ENCODE data around the gene ANKRD16.

Gene ANKRD16

DNA sequence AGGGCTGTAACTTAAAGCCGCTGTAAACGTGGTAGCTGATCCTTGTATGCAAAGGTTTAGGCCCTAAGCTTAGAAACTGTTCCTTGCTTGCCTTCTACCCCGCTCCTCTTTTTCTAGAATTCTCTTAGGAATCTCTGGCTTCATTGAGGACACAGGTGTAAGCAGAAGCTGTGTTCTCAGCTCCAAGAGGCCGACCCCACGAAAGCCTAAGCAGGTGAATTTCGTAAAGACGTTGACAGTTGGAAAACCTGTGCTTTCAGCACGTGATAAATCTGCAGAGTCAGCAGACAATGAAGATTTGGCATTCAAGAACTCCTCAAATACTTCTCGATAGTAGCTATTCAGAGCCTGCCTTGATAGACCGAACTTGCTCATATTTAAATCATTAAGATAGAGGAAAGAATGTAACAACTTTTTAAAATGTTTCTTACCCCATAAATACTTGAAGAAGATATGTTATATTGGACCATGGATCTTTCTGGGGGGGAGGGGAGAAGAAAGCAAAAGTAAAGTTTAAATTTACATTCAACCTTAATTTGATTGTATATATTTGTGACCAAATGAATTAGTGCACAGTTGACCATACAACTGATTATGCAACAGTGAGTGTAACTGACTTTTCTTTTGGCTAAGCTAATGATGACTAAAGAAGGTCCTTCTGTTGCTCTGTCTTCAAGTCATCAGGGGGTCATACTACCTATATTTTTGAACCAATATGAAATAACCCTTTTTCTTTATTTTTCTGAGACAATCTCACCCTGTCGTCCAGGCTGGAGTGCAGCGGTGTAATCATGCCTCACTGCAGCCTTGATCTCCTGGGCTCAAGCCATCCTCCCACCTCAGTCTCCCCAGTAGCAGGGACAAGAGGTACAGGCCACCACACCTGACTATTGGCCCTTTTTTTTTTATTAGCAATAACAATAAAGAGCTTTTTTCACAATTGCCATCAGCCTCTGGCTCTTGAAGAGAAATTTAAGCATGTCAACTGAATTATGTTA is 75.3 kb downstream of the ANKRD16 start:
- Histone ChIP-seq H3K79me2 (ENCODE audit: control insufficient read depth, insufficient read depth, low read length) (peaks cover 33% of the 10 kb centered on the region), H3K36me3 (ENCODE audit: control insufficient read depth, insufficient read depth, low read length) (no peaks in the 10 kb centered on the region), H4K5ac (ENCODE audit: low read length) (peak overlapping the region; percentile 50), H3K4me1 (ENCODE audit: control insufficient read depth, low read depth, low read length) (no peaks in the 10 kb centered on the region), H3K4me3 (ENCODE audit: low read length) (peak overlapping the region; percentile 54), H4K8ac (ENCODE audit: low read depth, low read length) (peak overlapping the region; percentile 59), H3K4ac (ENCODE audit: low read depth, low read length) (peak overlapping the region; percentile 88), H2BK120ac (ENCODE audit: low read depth, low read length) (no peak overlapping the region), H3K27me3 (ENCODE audit: insufficient read depth, low read length, poor library complexity) (no peaks in the 10 kb centered on the region), H3K23ac (ENCODE audit: low read length) (peak overlapping the region; percentile 98), H2BK5ac (ENCODE audit: low read length) (no peak overlapping the region), H3K9ac (ENCODE audit: low read length) (peak overlapping the region; percentile 82), H2AK5ac (ENCODE audit: low read length) (peak overlapping the region; percentile 22), H3K56ac (ENCODE audit: low read length) (peak overlapping the region; percentile 98), H2BK15ac (replicated peaks; ENCODE audit: low read depth) (no peak overlapping the region), H3K4me2 (ENCODE audit: low read length) (peak overlapping the region; percentile 76), H3K27ac (ENCODE audit: low read depth, low read length) (peak overlapping the region; percentile 91), H3K18ac (ENCODE audit: low read length) (peak overlapping the region; percentile 93), H3K79me1 (ENCODE audit: low read length) (peaks cover 5% of the 10 kb centered on the region)
- no CpG with 5 or more reads among the region's 12 CpGs for WGBS (ENCODE audit: extremely low coverage, insufficient coverage, low lambda C conversion rate)
- no peak for DNase-seq

DNA sequence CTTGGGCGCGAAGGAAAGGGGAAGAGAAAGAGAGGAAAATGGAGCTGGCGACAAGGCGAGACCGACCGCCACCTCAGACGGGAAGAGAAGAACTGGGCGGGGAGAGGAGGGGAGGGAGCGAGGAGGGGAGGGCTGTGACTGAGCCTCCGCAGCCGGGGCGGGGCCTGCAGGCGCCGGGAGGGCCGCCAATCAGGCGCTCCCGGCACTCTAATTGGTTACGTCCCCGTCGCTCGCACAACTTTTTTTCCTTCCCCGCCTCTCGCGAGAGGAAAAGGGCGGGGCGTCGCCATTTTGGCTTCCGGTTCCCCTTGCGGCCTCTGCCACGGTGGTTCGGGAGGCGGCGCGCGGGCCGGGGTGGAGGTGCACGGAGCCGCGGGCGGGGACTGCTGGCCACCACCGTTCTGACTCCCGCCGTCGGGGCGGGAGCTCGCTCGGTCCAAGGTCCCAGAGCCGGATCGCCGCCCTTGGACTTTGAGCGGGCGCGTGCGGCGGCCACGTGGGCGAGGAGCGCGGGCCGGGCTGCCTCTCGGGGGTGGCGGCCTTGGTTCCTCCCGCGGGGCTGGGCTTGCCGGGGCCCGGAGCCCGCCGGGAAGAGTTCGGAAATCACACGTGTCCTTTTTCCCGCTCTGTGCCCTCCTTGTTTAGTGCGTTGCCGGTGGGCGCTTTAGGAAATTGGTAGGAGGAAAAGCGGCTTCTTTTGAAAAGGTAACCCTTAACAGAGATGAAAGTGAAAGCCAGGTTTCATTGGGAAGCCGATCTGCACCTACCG is 76.2 kb downstream of the ANKRD16 start, which contains the start of gene GDI2:
TSS of gene GDI2 (minus strand) at position 94 of the 769 bp plus-strand sequence. CDS start 176 bp downstream, outside the sequence.
- peaks cover 41% of the 10 kb centered on the region for H3K79me2 ChIP-seq (ENCODE audit: control insufficient read depth, insufficient read depth, low read length)
- peak; percentile 98 for DNase-seq
- peak within 1 kb of the TSS; percentile 22 for H2AK5ac ChIP-seq (ENCODE audit: low read length)
- H3K4ac ChIP-seq (ENCODE audit: low read depth, low read length): peak within 1 kb of the TSS; percentile 88
- H4K5ac ChIP-seq (ENCODE audit: low read length): peak within 1 kb of the TSS; percentile 50
- peak within 1 kb of the TSS; percentile 95 for H2BK5ac ChIP-seq (ENCODE audit: low read length)
- peak within 1 kb of the TSS; percentile 76 for H3K4me2 ChIP-seq (ENCODE audit: low read length)
- no peak within 1 kb of the TSS for H2BK15ac ChIP-seq (replicated peaks; ENCODE audit: low read depth)
- no peaks in the 10 kb centered on the region for H3K27me3 ChIP-seq (ENCODE audit: insufficient read depth, low read length, poor library complexity)
- H2BK120ac ChIP-seq (ENCODE audit: low read depth, low read length): no peak within 1 kb of the TSS
- H3K79me1 ChIP-seq (ENCODE audit: low read length): peaks cover 5% of the 10 kb centered on the region
- peak within 1 kb of the TSS; percentile 59 for H4K8ac ChIP-seq (ENCODE audit: low read depth, low read length)
- H3K4me3 ChIP-seq (ENCODE audit: low read length): peak within 1 kb of the TSS; percentile 98
- H3K4me1 ChIP-seq (ENCODE audit: control insufficient read depth, low read depth, low read length): no peaks in the 10 kb centered on the region
- WGBS (ENCODE audit: extremely low coverage, insufficient coverage, low lambda C conversion rate): no CpG with 5 or more reads among the region's 77 CpGs
- H3K9ac ChIP-seq (ENCODE audit: low read length): peak within 1 kb of the TSS; percentile 98
- no peaks in the 10 kb centered on the region for H3K36me3 ChIP-seq (ENCODE audit: control insufficient read depth, insufficient read depth, low read length)
- H3K56ac ChIP-seq (ENCODE audit: low read length): peak within 1 kb of the TSS; percentile 99
- peak within 1 kb of the TSS; percentile 93 for H3K18ac ChIP-seq (ENCODE audit: low read length)
- H3K27ac ChIP-seq (ENCODE audit: low read depth, low read length): peak within 1 kb of the TSS; percentile 95
- peak within 1 kb of the TSS; percentile 98 for H3K23ac ChIP-seq (ENCODE audit: low read length)

DNA sequence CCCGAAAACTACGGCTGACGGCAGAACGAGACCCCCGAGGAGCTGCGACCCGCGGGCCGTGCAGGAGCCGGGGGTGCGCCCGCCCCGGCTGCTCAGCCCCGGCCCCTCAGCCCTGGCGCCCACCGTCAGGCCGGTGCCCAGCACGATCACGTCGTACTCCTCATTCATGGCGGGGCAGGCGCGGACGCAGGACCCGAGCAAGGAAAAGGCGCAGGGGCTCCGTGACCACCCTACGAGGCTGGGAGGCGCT is 76.7 kb downstream of the ANKRD16 start:
- Histone ChIP-seq H3K27ac (ENCODE audit: low read depth, low read length) (peak overlapping the region; percentile 95), H3K36me3 (ENCODE audit: control insufficient read depth, insufficient read depth, low read length) (no peaks in the 10 kb centered on the region), H3K18ac (ENCODE audit: low read length) (peak overlapping the region; percentile 92), H2BK15ac (replicated peaks; ENCODE audit: low read depth) (no peak overlapping the region), H3K27me3 (ENCODE audit: insufficient read depth, low read length, poor library complexity) (no peaks in the 10 kb centered on the region), H3K23ac (ENCODE audit: low read length) (no peak overlapping the region), H3K4me3 (ENCODE audit: low read length) (peak overlapping the region; percentile 98), H3K79me2 (ENCODE audit: control insufficient read depth, insufficient read depth, low read length) (peaks cover 46% of the 10 kb centered on the region), H3K4ac (ENCODE audit: low read depth, low read length) (peak overlapping the region; percentile 84), H3K79me1 (ENCODE audit: low read length) (peaks cover 5% of the 10 kb centered on the region), H2BK5ac (ENCODE audit: low read length) (peak overlapping the region; percentile 95), H3K56ac (ENCODE audit: low read length) (peak overlapping the region; percentile 99), H2BK120ac (ENCODE audit: low read depth, low read length) (no peak overlapping the region), H4K8ac (ENCODE audit: low read depth, low read length) (no peak overlapping the region), H3K9ac (ENCODE audit: low read length) (peak overlapping the region; percentile 98), H3K4me1 (ENCODE audit: control insufficient read depth, low read depth, low read length) (no peaks in the 10 kb centered on the region), H2AK5ac (ENCODE audit: low read length) (no peak overlapping the region), H3K4me2 (ENCODE audit: low read length) (no peak overlapping the region), H4K5ac (ENCODE audit: low read length) (no peak overlapping the region)
- whole genome bisulfite sequencing (ENCODE audit: extremely low coverage, insufficient coverage, low lambda C conversion rate): no CpG with 5 or more reads among the region's 29 CpGs
- DNase-seq: no peak

DNA sequence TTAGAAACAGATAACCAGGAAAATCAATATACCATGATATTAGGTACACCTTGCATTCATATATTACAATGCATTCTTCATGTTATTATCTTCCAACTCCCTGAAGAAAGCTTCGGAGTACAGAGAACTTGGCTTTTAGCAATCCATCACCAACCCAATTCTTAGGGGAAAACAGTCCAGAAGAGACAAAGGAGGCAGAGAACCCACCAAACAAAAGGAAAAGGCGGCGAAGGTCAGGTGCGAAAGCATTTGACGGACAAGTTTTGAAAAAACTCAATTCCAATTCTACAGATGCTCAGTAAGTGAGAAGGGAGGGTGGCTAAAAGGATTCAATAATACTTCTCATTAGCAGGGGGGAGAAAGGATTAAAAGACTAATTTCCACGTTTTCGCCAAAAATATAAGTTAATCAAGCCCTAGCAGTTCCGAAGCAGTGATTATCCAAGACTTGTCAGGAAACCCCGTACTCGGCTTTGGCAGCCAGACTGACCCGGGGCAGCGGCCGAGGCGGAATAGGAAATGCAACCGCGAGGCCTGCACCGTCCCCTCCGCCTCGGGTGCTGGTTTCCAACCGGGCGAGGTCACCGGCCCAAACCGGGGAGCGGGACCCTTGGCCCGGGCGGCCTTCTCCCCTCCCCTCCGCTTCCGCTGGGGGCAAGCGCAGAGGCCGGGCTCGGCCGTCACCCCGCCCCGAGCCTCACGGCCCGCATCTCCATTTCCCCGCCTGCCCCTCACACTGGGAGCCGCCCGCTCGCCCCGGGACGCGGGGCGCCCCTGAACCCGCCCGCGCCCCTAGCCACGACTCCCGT is 77.2 kb downstream of the ANKRD16 start:
- Histone ChIP-seq H2BK120ac (ENCODE audit: low read depth, low read length) (no peak overlapping the region), H3K79me1 (ENCODE audit: low read length) (peaks cover 5% of the 10 kb centered on the region)
- no CpG with 5 or more reads among the region's 49 CpGs for WGBS (ENCODE audit: extremely low coverage, insufficient coverage, low lambda C conversion rate)

More for the DNA sequence above, 77.2 kb downstream of the ANKRD16 start:
- Histone ChIP-seq H2BK5ac (ENCODE audit: low read length) (no peak overlapping the region), H3K4me2 (ENCODE audit: low read length) (peak overlapping the region; percentile 70), H3K36me3 (ENCODE audit: control insufficient read depth, insufficient read depth, low read length) (no peaks in the 10 kb centered on the region), H3K56ac (ENCODE audit: low read length) (peak overlapping the region; percentile 99), H3K27ac (ENCODE audit: low read depth, low read length) (peak overlapping the region; percentile 95), H3K18ac (ENCODE audit: low read length) (peak overlapping the region; percentile 92), H3K23ac (ENCODE audit: low read length) (no peak overlapping the region), H4K5ac (ENCODE audit: low read length) (no peak overlapping the region), H2AK5ac (ENCODE audit: low read length) (no peak overlapping the region), H3K79me2 (ENCODE audit: control insufficient read depth, insufficient read depth, low read length) (peaks cover 51% of the 10 kb centered on the region), H3K9ac (ENCODE audit: low read length) (peak overlapping the region; percentile 98), H3K4me1 (ENCODE audit: control insufficient read depth, low read depth, low read length) (no peaks in the 10 kb centered on the region), H3K4ac (ENCODE audit: low read depth, low read length) (peak overlapping the region; percentile 84), H3K27me3 (ENCODE audit: insufficient read depth, low read length, poor library complexity) (no peaks in the 10 kb centered on the region), H3K4me3 (ENCODE audit: low read length) (peak overlapping the region; percentile 98), H4K8ac (ENCODE audit: low read depth, low read length) (no peak overlapping the region), H2BK15ac (replicated peaks; ENCODE audit: low read depth) (no peak overlapping the region)
- peak; percentile 60 for DNase-seq
